IMR-90 (cell line): ENCODE data around the gene CAB39. TPM values are rescaled to one million over a fixed set of nuclear protein-coding genes. Genes with fewer than 3 reads are reported as not detected.
A peak's percentile ranks its signal among the peaks of the same experiment; 100 is the strongest.

ENCODE experiments used
- ATAC-seq: fragments of 200-7000 bp; cut with Tn5 transposase; 2 replicates; pipeline ENCODE4 v1.9.1; 2020; ENCODE audit warnings: low read depth, mild to moderate bottlenecking, moderate library complexity
- BruUV-seq: library from RNA; stranded (reverse); fragments of 400-500 nt; replicated peaks from 2 replicates; lab custom pipeline; 2021; lab: Mats Ljungman, UMichigan
- CTCF ChIA-PET: fragments of 300-600 bp; formaldehyde crosslinking; extraction: SDS; loops from one replicate; lab custom pipeline; 2021; ENCODE audit warnings: antibody characterized with exemption; lab: Yijun Ruan, JAX
- POLR2A ChIA-PET: fragments of 300-600 bp; sonication (Branson Sonifier 250); formaldehyde crosslinking; loops from one replicate; lab custom pipeline; 2022; ENCODE audit warnings: antibody characterized with exemption; ENCODE audit not compliant: unreplicated experiment; lab: Charles Lee
- DNase-seq: peaks from one replicate; pipeline ENCODE4 v3.0.0; 2013
- H2AFZ ChIP-seq: replicated peaks from 2 replicates; pipeline ENCODE3; 2013; ENCODE audit warnings: low read length, mild to moderate bottlenecking; ENCODE audit not compliant: poor library complexity
- H2AK5ac ChIP-seq: 2 replicates; pipeline ENCODE4 v1.6.1; 2013; ENCODE audit warnings: low read depth, low read length, inconsistent platforms
- H2AK9ac ChIP-seq: replicated peaks from 2 replicates; pipeline ENCODE3; 2013; ENCODE audit warnings: mild to moderate bottlenecking, low read depth, low read length, moderate library complexity; ENCODE audit not compliant: poor library complexity
- H2BK120ac ChIP-seq: 2 replicates; pipeline ENCODE4 v1.6.1; 2013; ENCODE audit warnings: low read depth, low read length, inconsistent platforms
- H2BK15ac ChIP-seq: 3 replicates; pipeline ENCODE4 v1.6.1; 2013; ENCODE audit warnings: low read depth, low read length, inconsistent platforms
- H2BK20ac ChIP-seq: 2 replicates; pipeline ENCODE4 v1.6.1; 2013; ENCODE audit warnings: low read depth, mild to moderate bottlenecking, inconsistent platforms, low read length, moderate library complexity
- H2BK5ac ChIP-seq: 2 replicates; pipeline ENCODE4 v1.6.1; 2013; ENCODE audit warnings: mild to moderate bottlenecking, low read depth, low read length, inconsistent platforms; ENCODE audit not compliant: poor library complexity, severe bottlenecking
- H3K14ac ChIP-seq: replicated peaks from 2 replicates; pipeline ENCODE4 v1.6.1; 2013; ENCODE audit warnings: low read depth, low read length, inconsistent platforms
- H3K18ac ChIP-seq: 2 replicates; pipeline ENCODE4 v1.6.1; 2013; ENCODE audit warnings: low read depth, low read length, control low read depth
- H3K23ac ChIP-seq: 2 replicates; pipeline ENCODE4 v1.6.1; 2013; ENCODE audit warnings: low read depth, low read length, inconsistent platforms
- H3K27ac ChIP-seq: 2 replicates; pipeline ENCODE4 v1.5.1; 2013; ENCODE audit warnings: mild to moderate bottlenecking, control low read depth, low read length; ENCODE audit not compliant: insufficient read depth
- H3K27me3 ChIP-seq: 2 replicates; pipeline ENCODE4 v1.6.1; 2013; ENCODE audit warnings: low read length; ENCODE audit not compliant: control insufficient read depth, insufficient read depth
- H3K36me3 ChIP-seq: 2 replicates; pipeline ENCODE4 v1.6.1; 2013; ENCODE audit warnings: low read length, mixed read lengths; ENCODE audit not compliant: control insufficient read depth, insufficient read depth
- H3K4ac ChIP-seq: 2 replicates; pipeline ENCODE4 v1.6.1; 2013; ENCODE audit warnings: low read depth, low read length, inconsistent platforms
- H3K4me1 ChIP-seq: 2 replicates; pipeline ENCODE4 v1.6.1; 2013; ENCODE audit warnings: low read length, mixed read lengths; ENCODE audit not compliant: control insufficient read depth, insufficient read depth
- H3K4me2 ChIP-seq: 2 replicates; pipeline ENCODE4 v1.6.1; 2013; ENCODE audit warnings: low read depth, mild to moderate bottlenecking, control low read depth, low read length, moderate library complexity
- H3K4me3 ChIP-seq: 2 replicates; pipeline ENCODE4 v1.5.1; 2013; ENCODE audit warnings: low read depth, mild to moderate bottlenecking, control low read depth, low read length, moderate library complexity; ENCODE audit not compliant: insufficient read depth
- H3K56ac ChIP-seq: 2 replicates; pipeline ENCODE4 v1.6.1; 2013; ENCODE audit warnings: low read length, inconsistent platforms; ENCODE audit not compliant: insufficient read depth; ENCODE audit errors: extremely low read depth
- H3K79me1 ChIP-seq, 2 experiments: 2 replicates each; pipeline ENCODE4 v1.6.1; 2013; ENCODE audit warnings: low read length in 2 of 2, inconsistent platforms in 1 of 2, low read depth in 1 of 2
- H3K9ac ChIP-seq: 2 replicates; pipeline ENCODE4 v1.6.1; 2013; ENCODE audit warnings: low read depth, low read length, control low read depth
- H3K9me1 ChIP-seq: 2 replicates; pipeline ENCODE4 v1.6.1; 2013; ENCODE audit warnings: low read length, inconsistent platforms; ENCODE audit not compliant: insufficient read depth
- H3K9me3 ChIP-seq: 2 replicates; pipeline ENCODE4 v1.6.1; 2013; ENCODE audit warnings: low read length; ENCODE audit not compliant: control insufficient read depth, insufficient read depth
- H4K20me1 ChIP-seq: 2 replicates; pipeline ENCODE4 v1.6.1; 2013; ENCODE audit warnings: low read length, inconsistent platforms; ENCODE audit not compliant: insufficient read depth
- H4K5ac ChIP-seq: 2 replicates; pipeline ENCODE4 v1.6.1; 2013; ENCODE audit warnings: mild to moderate bottlenecking, low read depth, low read length, control low read depth
- H4K8ac ChIP-seq, 2 experiments: 2 replicates each; pipeline ENCODE4 v1.6.1; 2013; ENCODE audit warnings: low read depth in 2 of 2, low read length in 2 of 2, control low read depth in 1 of 2, inconsistent platforms in 1 of 2
- H4K91ac ChIP-seq: 2 replicates; pipeline ENCODE4 v1.6.1; 2013; ENCODE audit warnings: low read depth, low read length, inconsistent platforms; ENCODE audit not compliant: insufficient read depth
- CEBPB ChIP-seq: IDR thresholded peaks from 2 replicates; pipeline ENCODE4 v1.6.1; 2012; ENCODE audit warnings: low read depth, low read length, improper control_type of control experiment
- ELK1 ChIP-seq: fragments of 150-350 bp; IDR thresholded peaks from 2 replicates; pipeline ENCODE4 v1.6.1; 2016; ENCODE audit warnings: low read depth, mild to moderate bottlenecking, low read length, moderate library complexity, borderline replicate concordance
- MXI1 ChIP-seq: IDR thresholded peaks from 2 replicates; pipeline ENCODE4 v1.6.1; 2012; ENCODE audit warnings: low read depth, mild to moderate bottlenecking, low read length, moderate library complexity, borderline replicate concordance
- POLR2A ChIP-seq: IDR thresholded peaks from 2 replicates; pipeline ENCODE4 v1.6.1; 2012; ENCODE audit warnings: mild to moderate bottlenecking, low read depth, low read length
- RAD21 ChIP-seq: IDR thresholded peaks from 2 replicates; pipeline ENCODE4 v1.6.1; 2012; ENCODE audit warnings: low read length, improper control_type of control experiment
- RFX5 ChIP-seq: IDR thresholded peaks from 2 replicates; pipeline ENCODE4 v1.8.0; 2012; ENCODE audit warnings: low read depth, mild to moderate bottlenecking, low read length, moderate library complexity
- WGBS, 2 experiments: methylation state at CpG; one replicate each; pipeline versions ENCODE4 v1.1.5 to v1.1.7; 2013; ENCODE audit warnings: missing lambda C conversion rate in 2 of 2; ENCODE audit not compliant: insufficient read length in 1 of 2; ENCODE audit errors: extremely low coverage in 2 of 2; 5-methylcytosine and 5-hydroxymethylcytosine counted together
- dilution Hi-C: fragments of 300-500 bp; cut with HindIII; formaldehyde crosslinking; loops from one replicate; pipeline ENCODE4 v1.14.3; 2018; ENCODE audit warnings: low sequenced_read_pairs; ENCODE audit not compliant: unreplicated experiment
- in situ Hi-C: fragments of 300-500 bp; cut with MboI; formaldehyde crosslinking; loops from 3 replicates; pipeline ENCODE4 v1.14.3; 2019; ENCODE audit warnings: low sequenced_read_pairs, inconsistent platforms, mixed read lengths
- intact Hi-C: fragments of 100-400 bp; cut with micrococcal nuclease; formaldehyde crosslinking; loops from 2 replicates; pipeline ENCODE4 v1.10.0; 2022
- polyA plus RNA-seq, 3 experiments: library from polyadenylated mRNA; depleted of rRNA; stranded (reverse); fragments of >200 nt; gene quantifications; 2 replicates each; pipeline ENCODE4 v1.2.3, GENCODE V29; 2012; ENCODE audit warnings: low replicate concordance in 1 of 3
- total RNA-seq: library from RNA; depleted of rRNA; stranded (reverse); fragments of >200 nt; gene quantifications from 2 replicates; pipeline ENCODE4 v1.2.3, GENCODE V29; 2012

The CAB39 gene
- total and polyA plus RNA-seq, 2 of the 4 experiments (the other 2 are of a cell fraction) = 38.2 to 71.7 TPM

GRCh38 chr2:230805353-230806017 lies 92.8 kb downstream of the CAB39 start:
- Histone ChIP-seq H2AK5ac (no peak overlapping the region), H3K79me1 (peaks cover 29 to 54% of the 10 kb centered on the region in 2 experiments), H4K8ac (no peak overlapping the region), H2BK5ac (no peak overlapping the region), H2AK9ac (no peak overlapping the region), H3K9me1 (peaks cover 4% of the 10 kb centered on the region), H2AFZ (no peak overlapping the region), H3K14ac (no peak overlapping the region), H3K27ac (no peak overlapping the region), H3K4me1 (no peaks in the 10 kb centered on the region; the same call in 1 of the 2 replicates), H2BK20ac (peak overlapping the region; percentile 24; the same call in 1 of the 2 replicates), H3K18ac (no peak overlapping the region), H3K23ac (no peak overlapping the region), H2BK120ac (no peak overlapping the region), H4K91ac (no peak overlapping the region), H3K27me3 (no peaks in the 10 kb centered on the region), H3K4me3 (no peak overlapping the region), H2BK15ac (no peak overlapping the region), H4K5ac (no peak overlapping the region), H3K9me3 (no peaks in the 10 kb centered on the region), H3K56ac (no peak overlapping the region), H4K20me1 (no peaks in the 10 kb centered on the region), H3K9ac (no peak overlapping the region), H3K36me3 (peaks cover 11% of the 10 kb centered on the region), H3K4me2 (no peak overlapping the region), H3K4ac (no peak overlapping the region)
- no CpG with 5 or more reads among the region's 5 CpGs for WGBS, 2 experiments
- intact Hi-C loops (no loop called here), in situ Hi-C loops (loop anchor here (5.0 to 25.0 kb wide), 5 partner anchors 88 to 793 kb away; partner anchors contain the start of genes SP100 and SP110), dilution Hi-C loops (no loop called here)
- no peak for DNase-seq
- POLR2A ChIA-PET = no interaction called here
- CTCF ChIA-PET = interaction anchor here (0.5 to 1.1 kb wide), 2 partner anchors 19 to 97 kb away, joined by 3 read pairs; no protein-coding TSS in a partner anchor
- ATAC-seq = no peak
- TF ChIP-seq POLR2A (no peak), MXI1 (no peak), RAD21 (no peak), ELK1 (no peak), RFX5 (no peak), CEBPB (no peak)
- BruUV-seq = no TSS peak
